D721Med (cell line): ENCODE data around the gene BLVRA.
A peak's percentile ranks its signal among the peaks of the same experiment; 100 is the strongest.
"Not testable (repeated sequence)": the region's sequence is repeated elsewhere in the genome, so short reads cannot be mapped to it uniquely, and the experiment has no call there.

Experiments
- DNase-seq: peaks from one replicate; pipeline ENCODE4 v3.0.0; 2011; ENCODE audit warnings: low spot score; ENCODE audit not compliant: insufficient read length
- FAIRE-seq: peaks from 2 replicates; lab custom pipeline; 2011; peaks lifted over from hg19 to GRCh38; lab: Jason Lieb, UNC
- CTCF ChIP-seq: IDR thresholded peaks from 2 replicates; pipeline ENCODE4 v1.5.1; 2012; ENCODE audit warnings: mild to moderate bottlenecking, control low read depth; ENCODE audit not compliant: insufficient read depth; ENCODE audit errors: missing control alignments

Gene BLVRA

GRCh38 chr7:43758029-43758821 lies at the start of gene BLVRA:
Gene BLVRA, plus strand, starts transcription at chr7:43758680. Its CDS starts 12,479 bp downstream, at chr7:43771159.
- no peak for TF ChIP-seq CTCF
- DNase-seq (peak; percentile 95), FAIRE-seq (no peak)

- TF ChIP-seq CTCF, result no peak
- FAIRE-seq (no peak), DNase-seq (no peak)
These were observed 47.0 kb upstream of the BLVRA start for GRCh38 chr7:43711503-43711902.

GRCh38 chr7:43715966-43716365 lies 42.5 kb upstream of the BLVRA start:
- not testable (repeated sequence) for DNase-seq, FAIRE-seq

GRCh38 chr7:43716598-43716997 lies 41.9 kb upstream of the BLVRA start:
- TF ChIP-seq CTCF, result no peak
- FAIRE-seq (no peak), DNase-seq (no peak)

- TF ChIP-seq CTCF, result peak; percentile 68
- FAIRE-seq (peak; percentile 60), DNase-seq (no peak)
These were observed 37.2 kb upstream of the BLVRA start for GRCh38 chr7:43721193-43721806.

GRCh38 chr7:43723007-43723341 lies 35.5 kb upstream of the BLVRA start:
- DNase-seq (no peak), FAIRE-seq (no peak)
- no peak for TF ChIP-seq CTCF

GRCh38 chr7:43725251-43725650 lies 33.2 kb upstream of the BLVRA start:
- TF ChIP-seq CTCF, result no peak
- FAIRE-seq (no peak), DNase-seq (no peak)
